Left colon (tissue), 2 donors: ENCODE results near the gene F13A1. TPM values are rescaled to one million over a fixed set of nuclear protein-coding genes. Genes with fewer than 3 reads are reported as not detected.

Experiments used
- ATAC-seq: fragments of 200-7000 bp; cut with Tn5 transposase; one replicate; pipeline ENCODE4 v1.9.1; 2020; ENCODE audit warnings: mild to moderate bottlenecking, moderate library complexity
- DNase-seq, 2 donors: peaks; one replicate each; pipeline ENCODE4 v3.0.0-alpha.2; 2020
- intact Hi-C, 2 donors: fragments of 100-400 bp; cut with DNase I in 1 of 2; cut with micrococcal nuclease in 1 of 2; formaldehyde crosslinking; loops; one replicate each; pipeline versions ENCODE4 v1.11.2 to v1.14.0; 2022; cut with DNase I, micrococcal nuclease
- total RNA-seq, 2 donors: library from RNA; stranded (reverse); fragmentation: NEBNext Ultra II Directional; extraction: Animal tissue kit (Norgen Biotek cat#: 25700); gene quantifications; one replicate each; pipeline ENCODE4 v1.2.1, GENCODE V29; 2021
- donor health status: DM: no; HTN: no; CAD: no.
- donor health status: DM: yes; HTN: yes; CAD: no.

F13A1 gene
- total RNA-seq, 2 donors from 2014 or later, result 26.9 to 56.8 TPM

DNA sequence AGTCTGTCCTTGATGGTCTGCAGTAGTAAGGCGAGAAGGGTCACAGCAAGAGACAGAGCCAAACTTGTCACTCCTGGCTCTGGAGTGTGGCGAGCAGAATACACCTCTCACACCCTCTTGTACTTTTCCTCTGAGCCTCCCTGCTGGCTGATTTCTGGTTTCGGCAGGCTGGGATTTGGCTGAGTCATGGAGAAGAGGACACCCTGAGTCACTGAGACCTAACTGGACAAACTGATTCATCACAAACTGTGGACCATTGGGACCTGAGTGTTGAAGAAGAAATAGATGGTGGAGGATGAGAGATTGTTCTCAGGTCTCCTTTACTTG, 101.7 kb downstream of the F13A1 start:
- intact Hi-C loops, result no loop called here
- no peak for DNase-seq
- ATAC-seq, result no peak

GRCh38 chr6:6217855-6218758, 102.4 kb downstream of the F13A1 start:
- ATAC-seq, result no peak
- no peak for DNase-seq
- intact Hi-C loops, result no loop called here

- ATAC-seq (no peak), DNase-seq (no peak)
- intact Hi-C loops, result no loop called here
These were observed 109.5 kb downstream of the F13A1 start for GRCh38 chr6:6210994-6211393.

DNA sequence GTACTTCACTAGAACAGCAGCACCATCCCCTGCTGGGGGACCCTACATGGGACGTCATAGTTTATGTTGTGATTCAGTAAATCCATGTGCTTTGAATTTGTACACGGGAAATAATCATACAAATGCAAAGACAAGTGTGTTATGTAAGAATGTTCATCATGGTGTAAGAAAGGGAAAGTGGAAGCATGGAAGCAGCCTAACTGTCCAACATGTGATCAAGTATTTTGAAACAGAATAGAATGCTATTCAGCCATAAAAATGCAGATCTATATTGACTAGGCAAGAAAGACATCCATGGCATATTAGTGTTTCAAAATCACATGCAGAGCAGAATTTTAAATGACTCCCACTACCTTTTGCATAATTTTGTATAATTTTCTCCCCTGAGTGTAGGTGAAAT, 117.6 kb downstream of the F13A1 start:
- intact Hi-C loops, result no loop called here
- ATAC-seq (no peak), DNase-seq (no peak)

GRCh38 chr6:6201200-6201599, 119.3 kb downstream of the F13A1 start:
- ATAC-seq (no peak), DNase-seq (no peak)
- intact Hi-C loops, result no loop called here

DNA sequence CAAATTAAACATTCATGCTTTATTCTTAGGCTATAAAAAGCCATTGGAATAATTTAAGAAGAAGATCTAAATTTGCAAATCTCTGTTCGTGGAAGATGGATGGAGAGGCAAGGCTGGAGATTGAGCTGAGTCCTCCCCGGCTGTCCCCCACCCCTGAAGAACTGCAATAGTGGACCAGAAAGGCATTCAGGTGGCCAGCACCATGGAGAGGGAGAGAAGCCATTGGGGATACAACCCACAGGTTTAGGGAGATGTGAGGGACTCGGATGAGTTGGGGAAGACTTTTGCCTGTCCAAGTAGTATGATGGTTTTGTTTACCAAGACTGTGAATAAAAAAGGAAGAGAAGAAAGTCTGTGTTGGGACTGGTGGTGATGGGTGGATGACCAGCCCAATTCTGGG, 120.8 kb downstream of the F13A1 start:
- ATAC-seq (no peak), DNase-seq (no peak)
- intact Hi-C loops, result no loop called here

- DNase-seq (no peak), ATAC-seq (no peak)
- intact Hi-C loops, result no loop called here
These were observed 123.7 kb downstream of the F13A1 start for GRCh38 chr6:6196762-6197161.

DNA sequence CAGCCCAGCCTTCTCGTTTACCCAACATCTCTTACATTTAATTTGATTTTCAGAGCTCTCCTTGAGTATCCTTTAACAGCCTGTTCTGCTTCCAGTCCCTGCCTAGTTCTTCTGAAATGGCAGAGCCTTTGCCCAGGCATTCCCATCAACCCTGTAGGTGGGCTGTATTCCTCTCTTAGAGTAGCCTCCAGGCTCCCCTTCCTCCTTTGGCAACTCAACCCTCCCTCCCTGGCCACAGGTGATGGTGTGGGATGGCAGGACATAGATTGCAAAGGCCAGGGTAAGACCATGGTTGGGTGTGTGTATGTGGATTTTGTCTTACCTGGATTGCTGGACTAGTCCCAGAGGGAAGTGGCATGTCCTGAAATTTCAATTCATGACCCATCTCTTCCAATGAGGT, 125.4 kb downstream of the F13A1 start:
- intact Hi-C loops, result no loop called here
- ATAC-seq, result no peak
- no peak for DNase-seq

- intact Hi-C loops, result no loop called here
- ATAC-seq (no peak), DNase-seq (no peak)
These were observed 127.2 kb downstream of the F13A1 start for GRCh38 chr6:6193221-6193745.

- ATAC-seq, result no peak
- DNase-seq, result no peak
- intact Hi-C loops, result no loop called here
These were observed 128.6 kb downstream of the F13A1 start for GRCh38 chr6:6191909-6192308.

DNA sequence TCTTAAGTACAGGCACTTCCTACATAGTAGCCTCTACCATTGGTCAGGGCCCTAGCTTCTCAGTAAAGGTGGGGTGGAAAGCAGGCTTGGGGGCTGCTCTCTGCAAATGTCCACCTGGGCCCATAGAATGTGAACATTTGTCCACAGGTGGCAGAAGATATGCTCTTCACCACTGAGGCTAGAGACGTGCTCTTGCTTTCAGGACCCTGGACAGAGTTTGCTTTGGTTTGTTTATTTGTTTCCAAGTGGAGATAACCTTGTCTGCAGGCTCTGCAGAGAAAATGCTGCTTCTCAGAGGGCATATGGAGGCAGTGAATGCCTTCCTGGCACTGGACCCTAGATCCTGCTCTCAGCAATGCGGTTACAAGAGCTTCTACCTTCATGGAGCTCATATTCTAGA, 129.0 kb downstream of the F13A1 start:
- ATAC-seq (no peak), DNase-seq (no peak)
- intact Hi-C loops, result no loop called here

- no peak for ATAC-seq
- intact Hi-C loops, result no loop called here
- DNase-seq, result no peak
These were observed 139.8 kb downstream of the F13A1 start for GRCh38 chr6:6180684-6181083.

DNA sequence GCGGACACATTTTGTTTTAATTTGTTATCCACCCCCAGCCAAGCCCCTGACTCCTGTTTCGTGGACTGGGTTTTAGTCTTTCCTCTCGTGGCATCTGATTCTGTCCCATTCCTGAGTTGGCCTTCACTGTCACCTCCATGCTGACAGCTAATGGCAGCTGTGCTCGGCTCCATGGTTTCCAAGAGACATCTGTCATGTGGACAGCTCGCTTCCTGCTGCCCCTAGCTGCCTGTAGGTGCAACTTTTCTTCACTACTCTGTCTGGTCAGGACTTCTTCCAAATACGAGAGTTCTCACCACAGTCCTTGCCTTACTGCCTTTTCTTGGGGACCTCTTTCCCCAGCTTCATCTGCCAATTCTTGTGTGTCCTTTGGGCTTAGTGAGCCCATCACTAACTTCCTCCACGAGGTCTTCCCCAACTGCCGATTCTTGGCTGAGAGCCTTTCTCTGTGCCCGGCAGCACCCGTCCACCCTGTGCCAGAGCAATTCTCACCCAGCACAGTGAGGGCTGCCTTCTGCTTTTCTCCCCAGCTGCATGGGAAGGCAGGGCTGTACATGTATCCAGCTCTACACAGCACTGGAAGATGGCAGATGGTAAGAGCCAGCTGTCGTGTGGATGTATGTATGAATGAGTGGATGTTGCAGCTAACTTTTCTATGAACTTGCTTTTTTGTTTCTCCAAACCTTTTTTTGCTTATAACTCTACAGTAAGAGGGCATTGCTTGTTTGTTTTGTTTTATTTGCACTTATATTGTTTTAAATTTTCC, 140.4 kb downstream of the F13A1 start:
- DNase-seq, result no peak
- intact Hi-C loops, result no loop called here
- no peak for ATAC-seq

- intact Hi-C loops, result no loop called here
- ATAC-seq (no peak), DNase-seq (no peak)
These were observed 141.7 kb downstream of the F13A1 start for GRCh38 chr6:6178795-6179194.

DNA sequence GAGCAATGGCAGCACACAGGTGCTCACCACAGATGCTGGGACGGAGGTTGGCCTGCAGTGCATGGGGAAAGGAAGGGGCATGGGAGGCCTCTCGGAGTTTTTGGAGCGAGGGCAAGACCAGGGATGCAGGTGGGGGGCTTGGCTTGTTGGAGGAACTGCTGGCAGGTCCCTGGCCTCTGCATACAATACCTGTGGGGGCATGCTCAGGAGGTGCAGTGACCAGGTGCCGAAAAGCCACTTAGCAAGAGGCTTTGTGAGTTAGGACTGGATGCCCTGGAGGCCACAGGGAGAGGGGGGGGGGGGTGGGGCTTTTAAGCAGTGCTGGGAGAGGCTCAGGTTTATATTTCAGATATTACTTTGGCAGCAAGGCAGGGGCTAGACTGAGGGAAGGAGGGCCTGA, 142.7 kb downstream of the F13A1 start:
- DNase-seq, result no peak
- intact Hi-C loops, result no loop called here
- ATAC-seq, result no peak

DNA sequence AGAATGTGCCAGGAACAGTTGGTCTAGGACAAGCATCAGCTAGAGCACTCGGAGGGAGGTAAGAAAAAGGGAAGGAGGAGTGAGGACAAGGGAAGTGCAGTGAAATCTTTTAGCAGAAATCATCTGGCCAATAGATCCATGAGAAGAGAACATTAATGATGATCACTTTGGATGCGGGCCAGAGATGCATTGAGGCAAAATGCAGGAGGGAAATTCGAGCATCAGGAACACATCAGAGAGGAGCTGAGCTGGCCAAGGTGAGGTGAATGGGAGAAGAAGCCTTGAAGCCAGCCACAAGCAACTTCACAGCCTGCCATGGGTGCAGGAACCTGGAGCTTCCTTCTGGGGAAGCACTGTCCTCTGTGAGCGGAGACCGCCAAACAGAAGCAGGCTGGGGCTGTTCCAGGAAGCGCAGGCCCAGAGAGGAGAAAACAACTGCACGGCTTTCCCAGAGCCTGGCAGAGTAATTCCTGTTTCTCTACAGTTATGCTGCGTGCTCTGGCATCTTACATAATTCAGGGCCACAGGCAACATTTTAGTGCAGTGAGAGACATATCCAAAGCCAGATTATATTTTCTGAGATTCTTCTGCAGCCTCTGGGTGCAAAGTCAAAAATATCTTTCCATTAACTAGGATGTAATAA, 143.8 kb downstream of the F13A1 start:
- ATAC-seq (no peak), DNase-seq (no peak)
- intact Hi-C loops, result no loop called here

DNA sequence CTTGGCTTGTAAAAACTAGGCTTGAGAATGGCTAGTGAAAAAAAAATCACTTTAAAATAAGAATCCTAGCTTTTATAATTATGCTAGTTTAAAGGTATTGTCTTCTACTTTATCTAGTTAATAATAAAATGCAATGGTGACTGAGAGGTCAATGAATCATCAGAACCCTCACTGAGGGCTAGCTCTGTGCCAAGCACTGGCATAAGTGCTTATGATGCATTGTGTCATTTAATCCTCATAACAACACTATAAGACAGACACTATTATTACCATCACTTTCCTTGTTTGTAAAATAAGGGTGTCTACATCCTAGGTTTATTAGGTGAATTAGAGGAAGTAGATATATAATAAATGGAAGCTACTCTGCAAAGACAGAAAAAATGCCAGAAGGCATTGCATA, 144.3 kb downstream of the F13A1 start:
- ATAC-seq, result no peak
- intact Hi-C loops, result no loop called here
- no peak for DNase-seq

- ATAC-seq (no peak), DNase-seq (no peak)
- intact Hi-C loops, result no loop called here
These were observed 151.3 kb downstream of the F13A1 start for GRCh38 chr6:6169141-6169540.

GRCh38 chr6:6166064-6166463, 154.4 kb downstream of the F13A1 start:
- intact Hi-C loops, result no loop called here

DNA sequence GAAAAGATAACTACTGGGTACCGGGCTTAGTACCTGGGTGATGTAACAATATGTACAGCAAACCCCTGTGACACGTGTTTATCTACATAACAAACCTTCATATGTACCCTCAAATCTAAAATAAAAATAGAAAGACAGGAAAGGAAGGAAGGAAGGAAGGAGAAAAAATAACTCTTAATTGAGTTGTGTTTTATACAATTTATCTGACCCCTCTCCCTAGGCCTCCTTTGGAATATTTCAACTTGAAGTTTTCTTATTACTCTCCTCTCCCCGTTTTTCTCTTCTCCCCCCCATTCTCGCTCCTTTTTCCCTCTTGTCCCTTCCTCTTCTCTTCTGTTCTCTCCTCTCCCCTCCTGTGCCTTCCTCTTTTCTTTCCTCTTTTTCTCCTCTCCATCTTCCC, 156.1 kb downstream of the F13A1 start:
- intact Hi-C loops, result no loop called here
- no peak for DNase-seq
- ATAC-seq, result no peak

More at GRCh38 chr6:6166064-6166463, 154.4 kb downstream of the F13A1 start:
- ATAC-seq (no peak), DNase-seq (no peak)
